Measurements from ENCODE around the gene CCDC97. TPM values are rescaled to one million over a fixed set of nuclear protein-coding genes. Genes with fewer than 3 reads are reported as not detected.

CCDC97 gene
- total RNA-seq, 1 experiment from 2014 or later, result 26.4 TPM

DNA sequence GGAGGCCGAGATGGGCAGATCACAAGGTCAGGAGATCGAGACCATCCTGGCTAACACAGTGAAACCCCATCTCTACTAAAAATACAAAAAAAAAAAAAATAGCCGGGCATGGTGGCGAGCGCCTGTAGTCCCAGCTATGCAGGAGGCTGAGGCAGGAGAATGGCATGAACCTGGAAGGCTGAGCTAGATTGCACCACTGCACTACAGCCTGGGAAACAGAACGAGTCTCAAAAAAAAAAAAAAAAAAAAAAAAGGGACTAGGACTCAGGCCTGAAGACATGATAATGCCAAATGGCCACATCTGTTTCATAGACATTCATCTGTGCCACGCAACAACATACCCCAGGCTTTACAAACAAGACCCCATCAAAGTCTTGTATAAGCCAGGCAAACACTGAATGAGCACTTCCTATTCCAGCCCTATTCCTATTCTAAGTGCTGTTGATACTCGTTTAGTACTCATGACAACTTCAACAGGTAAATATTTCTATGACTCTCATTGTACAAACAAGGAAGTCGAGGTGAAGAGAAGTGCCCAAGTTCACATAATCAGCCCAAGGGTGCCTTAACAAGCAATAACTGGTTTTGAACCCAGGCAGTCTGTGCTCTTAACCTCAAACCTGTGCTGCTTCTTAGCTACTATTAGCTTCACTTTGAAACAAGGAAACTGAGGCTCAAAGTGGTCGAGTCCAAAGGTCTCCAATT, 52.3 kb downstream of the CCDC97 start:
- no peak for TF ChIP-seq EZH2 (IDR thresholded peaks at IDR 0.05; ENCODE audit: low read depth)
- TF ChIP-seq, protein P1, sequence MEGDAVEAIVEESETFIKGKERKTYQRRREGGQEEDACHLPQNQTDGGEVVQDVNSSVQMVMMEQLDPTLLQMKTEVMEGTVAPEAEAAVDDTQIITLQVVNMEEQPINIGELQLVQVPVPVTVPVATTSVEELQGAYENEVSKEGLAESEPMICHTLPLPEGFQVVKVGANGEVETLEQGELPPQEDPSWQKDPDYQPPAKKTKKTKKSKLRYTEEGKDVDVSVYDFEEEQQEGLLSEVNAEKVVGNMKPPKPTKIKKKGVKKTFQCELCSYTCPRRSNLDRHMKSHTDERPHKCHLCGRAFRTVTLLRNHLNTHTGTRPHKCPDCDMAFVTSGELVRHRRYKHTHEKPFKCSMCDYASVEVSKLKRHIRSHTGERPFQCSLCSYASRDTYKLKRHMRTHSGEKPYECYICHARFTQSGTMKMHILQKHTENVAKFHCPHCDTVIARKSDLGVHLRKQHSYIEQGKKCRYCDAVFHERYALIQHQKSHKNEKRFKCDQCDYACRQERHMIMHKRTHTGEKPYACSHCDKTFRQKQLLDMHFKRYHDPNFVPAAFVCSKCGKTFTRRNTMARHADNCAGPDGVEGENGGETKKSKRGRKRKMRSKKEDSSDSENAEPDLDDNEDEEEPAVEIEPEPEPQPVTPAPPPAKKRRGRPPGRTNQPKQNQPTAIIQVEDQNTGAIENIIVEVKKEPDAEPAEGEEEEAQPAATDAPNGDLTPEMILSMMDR (conservative IDR thresholded peaks at IDR 0.05), result no peak
- Histone ChIP-seq H3K79me2 (ENCODE audit: low read depth) (peaks cover 23% of the 10 kb centered on the region), H3K27me3 (ENCODE audit: insufficient read depth, low read depth) (no peaks in the 10 kb centered on the region), H3K9me3 (ENCODE audit: insufficient read depth, low read depth) (no peaks in the 10 kb centered on the region), H3K4me3 (no peak overlapping the region), H3K4me1 (replicated peaks; ENCODE audit: insufficient read depth) (peaks cover 12% of the 10 kb centered on the region; the same call in 1 of the 2 replicates), H3K9me2 (ENCODE audit: insufficient read depth) (no peaks in the 10 kb centered on the region), H3K27ac (no peak overlapping the region), H3K36me3 (ENCODE audit: low read depth) (no peaks in the 10 kb centered on the region), H2AFZ (no peak overlapping the region), H3F3A (ENCODE audit: insufficient read depth, low read depth) (peaks cover 5% of the 10 kb centered on the region; the same call in 1 of the 2 replicates), H3K4me2 (peak overlapping the region; percentile 87; the same call in 1 of the 2 replicates), H4K20me1 (ENCODE audit: insufficient read depth) (no peaks in the 10 kb centered on the region)
- intact Hi-C loops (cut with micrococcal nuclease; ENCODE audit: unreplicated experiment), result no loop called here
- POLR2A ChIA-PET (ENCODE audit: unreplicated experiment), result interaction anchor here (0.6 kb wide), 1 partner anchor 47 kb away, joined by 7 read pairs; no protein-coding TSS in a partner anchor
- BruUV-seq (replicated peaks), result no TSS peak
- peak in 1 of 2 experiments; percentile 75 for DNase-seq
- CTCF ChIA-PET, result interaction anchor here (0.7 kb wide), 1 partner anchor 10 kb away, joined by 6 read pairs; no protein-coding TSS in a partner anchor

GRCh38 chr19:41363371-41363752, 53.4 kb downstream of the CCDC97 start:
- peak overlapping the region; percentile 78 for H3K4me3 ChIP-seq
- H3K27ac ChIP-seq, result peak overlapping the region; percentile 88
- H3K9me3 ChIP-seq (ENCODE audit: insufficient read depth, low read depth), result no peaks in the 10 kb centered on the region
- TF ChIP-seq, protein P1 (conservative IDR thresholded peaks at IDR 0.05), result no peak
- no peak for TF ChIP-seq EZH2 (IDR thresholded peaks at IDR 0.05; ENCODE audit: low read depth)
- CTCF ChIA-PET, result interaction anchor here (1.2 kb wide), 1 partner anchor 10 kb away, joined by 10 read pairs; the partner anchor contains the start of gene TGFB1
- no peaks in the 10 kb centered on the region for H4K20me1 ChIP-seq (ENCODE audit: insufficient read depth)
- peak overlapping the region; percentile 87 for H3K4me2 ChIP-seq
- POLR2A ChIA-PET (ENCODE audit: unreplicated experiment), result interaction anchor here (0.5 to 1.3 kb wide), 9 partner anchors 18 to 613 kb away, joined by 3 to 25 read pairs (median 4); partner anchors contain the start of genes ACTMAP, ERFL and HNRNPUL1
- peak overlapping the region; percentile 92 for H2AFZ ChIP-seq
- DNase-seq, result no peak
- TSS peak; percentile 61 for BruUV-seq (replicated peaks)
- H3K27me3 ChIP-seq (ENCODE audit: insufficient read depth, low read depth), result no peaks in the 10 kb centered on the region
- peaks cover 21% of the 10 kb centered on the region for H3K4me1 ChIP-seq (replicated peaks; ENCODE audit: insufficient read depth)
- H3K36me3 ChIP-seq (ENCODE audit: low read depth), result no peaks in the 10 kb centered on the region
- peaks cover 23% of the 10 kb centered on the region for H3K79me2 ChIP-seq (ENCODE audit: low read depth)
- H3K9me2 ChIP-seq (ENCODE audit: insufficient read depth), result no peaks in the 10 kb centered on the region
- peaks cover 5% of the 10 kb centered on the region; the same call in 1 of the 2 replicates for H3F3A ChIP-seq (ENCODE audit: insufficient read depth, low read depth)
- intact Hi-C loops (cut with micrococcal nuclease; ENCODE audit: unreplicated experiment), result no loop called here

DNA sequence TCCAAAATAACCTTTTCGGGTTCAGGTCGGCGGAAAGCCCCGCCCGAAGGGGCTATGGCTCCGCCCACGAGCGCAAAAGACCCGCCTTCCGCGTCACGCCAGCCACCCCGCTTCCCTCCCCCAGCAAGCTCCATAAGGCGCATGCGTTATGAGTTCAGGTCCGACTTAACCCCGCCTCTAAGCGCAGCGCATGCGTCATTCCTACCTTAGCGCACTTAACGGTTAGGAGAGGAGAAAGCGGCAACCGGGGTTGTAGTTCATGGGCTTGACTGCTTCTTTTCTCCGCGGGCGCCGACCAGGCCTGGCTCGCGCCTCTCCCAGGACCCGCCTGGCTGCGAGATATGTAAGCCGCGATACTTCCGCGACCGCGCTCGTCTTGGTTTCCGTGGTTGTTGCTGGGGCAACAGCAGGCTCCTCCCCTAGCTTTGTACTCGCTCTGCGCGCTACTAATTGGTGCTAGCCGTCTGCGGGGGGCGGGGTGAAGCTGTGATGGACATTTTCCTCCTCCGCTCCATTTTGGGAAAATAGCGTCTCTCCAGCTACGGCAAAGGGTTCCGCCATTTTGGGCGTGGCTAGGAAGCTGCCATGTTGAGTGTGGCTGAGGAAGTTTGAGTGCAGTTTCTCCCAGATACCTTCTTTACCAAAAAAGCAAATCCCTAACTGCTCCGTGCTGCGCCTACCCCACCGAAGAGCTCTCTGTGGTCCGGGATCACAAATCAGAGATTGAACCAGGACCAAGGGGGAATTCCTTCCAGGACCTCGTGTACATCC, 54.0 kb downstream of the CCDC97 start, which contains the start of gene B9D2:
Gene B9D2, minus strand, starts transcription at position 397 of the 771 bp plus-strand sequence. CDS start 630 bp downstream, outside the sequence.
- Histone ChIP-seq H3K27me3 (ENCODE audit: insufficient read depth, low read depth) (no peaks in the 10 kb centered on the region), H3K4me2 (peak within 1 kb of the TSS; percentile 87), H3K79me2 (ENCODE audit: low read depth) (peaks cover 23% of the 10 kb centered on the region), H3K9me2 (ENCODE audit: insufficient read depth) (no peaks in the 10 kb centered on the region), H3K4me3 (peak within 1 kb of the TSS; percentile 78), H2AFZ (peak within 1 kb of the TSS; percentile 92), H3K4me1 (replicated peaks; ENCODE audit: insufficient read depth) (peaks cover 21% of the 10 kb centered on the region), H3K36me3 (ENCODE audit: low read depth) (no peaks in the 10 kb centered on the region), H3K27ac (peak within 1 kb of the TSS; percentile 88), H4K20me1 (ENCODE audit: insufficient read depth) (no peaks in the 10 kb centered on the region), H3K9me3 (ENCODE audit: insufficient read depth, low read depth) (no peaks in the 10 kb centered on the region), H3F3A (ENCODE audit: insufficient read depth, low read depth) (peaks cover 5% of the 10 kb centered on the region; the same call in 1 of the 2 replicates)
- peak; percentile 93 to 97 for DNase-seq
- CTCF ChIA-PET, result interaction anchor here (1.2 kb wide), 1 partner anchor 11 kb away, joined by 10 read pairs; the partner anchor contains the start of gene TGFB1
- TSS peak; percentile 79 for BruUV-seq (replicated peaks)
- TF ChIP-seq, protein P1 (conservative IDR thresholded peaks at IDR 0.05), result no peak
- TF ChIP-seq EZH2 (IDR thresholded peaks at IDR 0.05; ENCODE audit: low read depth), result no peak
- POLR2A ChIA-PET (ENCODE audit: unreplicated experiment), result interaction anchor here (0.5 to 1.3 kb wide), 11 partner anchors 17 to 758 kb away, joined by 3 to 25 read pairs (median 4); partner anchors contain the start of genes ACTMAP, ERFL and HNRNPUL1
- intact Hi-C loops (cut with micrococcal nuclease; ENCODE audit: unreplicated experiment), result no loop called here
